Peyer's patch (tissue), 4 donors: Measurements from ENCODE around the gene SP6. TPM values are rescaled to one million over a fixed set of nuclear protein-coding genes. Genes with fewer than 3 reads are reported as not detected.
A peak's percentile ranks its signal among the peaks of the same experiment; 100 is the strongest.

ENCODE experiments used
- DNase-seq, 3 donors: peaks; one replicate each; pipeline ENCODE4 v3.0.0-alpha.2; 2017 to 2019
- H3K27ac ChIP-seq, 4 donors: fragments of 200-600 bp; sonication (generic); one replicate each; pipeline ENCODE4 v1.5.1; 2016 to 2019
- H3K27me3 ChIP-seq, 2 donors: fragments of 200-600 bp; sonication (generic); one replicate each; pipeline ENCODE4 v1.5.1; 2019
- H3K36me3 ChIP-seq, 3 donors: fragments of 200-600 bp; sonication (generic); one replicate each; pipeline ENCODE4 v1.5.1; 2016 to 2019
- H3K4me1 ChIP-seq, 4 donors: fragments of 200-600 bp; sonication (generic); one replicate each; pipeline ENCODE4 v1.5.1; 2016 to 2019
- H3K4me3 ChIP-seq, 4 donors: fragments of 200-600 bp; sonication (generic); 1 replicate in 3 of 4; 2 replicates in 1 of 4; pipeline ENCODE4 v1.5.1; 2016 to 2019; ENCODE audit warnings: mild to moderate bottlenecking in 1 of 4
- H3K9me3 ChIP-seq, 4 donors: fragments of 200-600 bp; sonication (generic); one replicate each; pipeline ENCODE4 v1.5.1; 2016 to 2019; ENCODE audit warnings: mild to moderate bottlenecking in 1 of 4
- CTCF ChIP-seq, 6 experiments: fragments of 450-650 bp in 4 of 6; fragments of 200-600 bp in 2 of 6; sonication (generic) in 1 of 6; IDR thresholded peaks; one replicate each; pipeline ENCODE4 v1.5.1; 2017 to 2019; ENCODE audit warnings: antibody characterized with exemption in 6 of 6, mild to moderate bottlenecking in 3 of 6, moderate library complexity in 1 of 6
- POLR2A ChIP-seq, 2 donors: fragments of 450-650 bp; IDR thresholded peaks; one replicate each; pipeline ENCODE4 v1.5.1; 2017; ENCODE audit warnings: antibody characterized with exemption in 2 of 2, mild to moderate bottlenecking in 2 of 2, moderate library complexity in 2 of 2
- total RNA-seq, 4 donors: library from RNA; depleted of rRNA; stranded (reverse); fragments of >200 nt; gene quantifications; one replicate each; pipeline ENCODE4 v1.1.0, GENCODE V29; 2016

The SP6 gene
- total RNA-seq, 4 donors from 2014 or later = 3.3 to 27.0 (median 16.6) TPM

GRCh38 chr17:47850373-47850691 is 631 bp downstream of the SP6 start:
- H3K4me3 ChIP-seq = peak overlapping the region in 3 of 4 donors; percentile 37 to 66 (median 63)

GRCh38 chr17:47848198-47848513 is 2.8 kb downstream of the SP6 start:
- peaks cover 4 to 45% (median 18%) of the 10 kb centered on the region in 4 donors for H3K4me1 ChIP-seq
- no peak for DNase-seq
- peaks cover 0 to 16% (median 0%) of the 10 kb centered on the region in 3 donors for H3K36me3 ChIP-seq
- H3K9me3 ChIP-seq = no peaks in the 10 kb centered on the region
- no peak overlapping the region for H3K4me3 ChIP-seq
- TF ChIP-seq POLR2A (IDR thresholded peaks at IDR 0.05) (no peak), CTCF (IDR thresholded peaks at IDR 0.05) (no peak)
- no peak overlapping the region for H3K27ac ChIP-seq
- peaks cover 0 to 9% of the 10 kb centered on the region in 2 donors for H3K27me3 ChIP-seq

More at GRCh38 chr17:47850373-47850691, 631 bp downstream of the SP6 start:
- Histone ChIP-seq H3K36me3 (peaks cover 0 to 16% (median 0%) of the 10 kb centered on the region in 3 donors), H3K4me1 (peaks cover 0 to 31% (median 18%) of the 10 kb centered on the region in 4 donors), H3K9me3 (no peaks in the 10 kb centered on the region), H3K27ac (peak overlapping the region in 3 of 4 donors; percentile 63 to 80 (median 73)), H3K27me3 (peaks cover 0 to 9% of the 10 kb centered on the region in 2 donors)
- TF ChIP-seq CTCF (IDR thresholded peaks at IDR 0.05) = no peak
- TF ChIP-seq POLR2A (IDR thresholded peaks at IDR 0.05) = no peak
- no peak for DNase-seq

- TF ChIP-seq CTCF (IDR thresholded peaks at IDR 0.05) = peak in 2 of 6 experiments; percentile 21 to 25
- no peak for TF ChIP-seq POLR2A (IDR thresholded peaks at IDR 0.05)
- Histone ChIP-seq H3K4me1 (peaks cover 4 to 51% (median 18%) of the 10 kb centered on the region in 4 donors), H3K36me3 (peaks cover 0 to 16% (median 0%) of the 10 kb centered on the region in 3 donors), H3K9me3 (no peaks in the 10 kb centered on the region), H3K27me3 (peaks cover 0 to 9% of the 10 kb centered on the region in 2 donors), H3K4me3 (no peak overlapping the region), H3K27ac (no peak overlapping the region)
- DNase-seq = no peak
These were observed 3.4 kb downstream of the SP6 start for GRCh38 chr17:47847341-47848197.

- H3K9me3 ChIP-seq = no peaks in the 10 kb centered on the region
- H3K4me3 ChIP-seq = no peak overlapping the region
- peaks cover 0 to 9% of the 10 kb centered on the region in 2 donors for H3K27me3 ChIP-seq
- peaks cover 7 to 53% (median 16%) of the 10 kb centered on the region in 4 donors for H3K4me1 ChIP-seq
- DNase-seq = no peak
- TF ChIP-seq POLR2A (IDR thresholded peaks at IDR 0.05) (no peak), CTCF (IDR thresholded peaks at IDR 0.05) (no peak)
- H3K27ac ChIP-seq = no peak overlapping the region
- H3K36me3 ChIP-seq = peaks cover 0 to 16% (median 0%) of the 10 kb centered on the region in 3 donors
These were observed 4.1 kb downstream of the SP6 start for GRCh38 chr17:47846716-47847340.

- Histone ChIP-seq H3K4me3 (no peak overlapping the region), H3K27me3 (peaks cover 0 to 9% of the 10 kb centered on the region in 2 donors), H3K9me3 (no peaks in the 10 kb centered on the region), H3K4me1 (peaks cover 7 to 47% (median 12%) of the 10 kb centered on the region in 4 donors), H3K27ac (no peak overlapping the region), H3K36me3 (peaks cover 0 to 16% (median 0%) of the 10 kb centered on the region in 3 donors)
- TF ChIP-seq CTCF (IDR thresholded peaks at IDR 0.05) (no peak), POLR2A (IDR thresholded peaks at IDR 0.05) (no peak)
- no peak for DNase-seq
These were observed 5.3 kb downstream of the SP6 start for GRCh38 chr17:47845716-47846075.
